HEK293T (cell line): ENCODE measurements around the gene SLC2A4RG.

Experiments
- BHLHE40 ChIP-seq: fragments of 450-650 bp; IDR thresholded peaks from 2 replicates; pipeline ENCODE4 v1.6.1; 2016; ENCODE audit warnings: mild to moderate bottlenecking, moderate library complexity, borderline replicate concordance
- CTBP1 ChIP-seq: fragments of 450-650 bp; IDR thresholded peaks from 2 replicates; pipeline ENCODE4 v1.6.1; 2016; ENCODE audit warnings: borderline replicate concordance
- ELF4 ChIP-seq: fragments of 450-650 bp; IDR thresholded peaks from 2 replicates; pipeline ENCODE4 v1.6.1; 2017; ENCODE audit warnings: antibody characterized with exemption
- FOXA1 ChIP-seq: fragments of 450-650 bp; IDR thresholded peaks from 2 replicates; pipeline ENCODE4 v1.6.1; 2016; ENCODE audit warnings: mild to moderate bottlenecking
- FOXK2 ChIP-seq: fragments of 450-650 bp; IDR thresholded peaks from 2 replicates; pipeline ENCODE4 v1.6.1; 2016; ENCODE audit warnings: mild to moderate bottlenecking
- FOXM1 ChIP-seq: fragments of 450-650 bp; IDR thresholded peaks from 2 replicates; pipeline ENCODE4 v1.6.1; 2017; ENCODE audit warnings: mild to moderate bottlenecking, borderline replicate concordance
- SUZ12 ChIP-seq: fragments of 450-650 bp; IDR thresholded peaks from 2 replicates; pipeline ENCODE4 v1.6.1; 2016; ENCODE audit warnings: mild to moderate bottlenecking
- TARDBP ChIP-seq: fragments of 450-650 bp; IDR thresholded peaks from 2 replicates; pipeline ENCODE4 v1.6.1; 2016
- TF ChIP-seq, protein P1 (sequence below): fragments of 450-650 bp; IDR thresholded peaks from 2 replicates; pipeline ENCODE4 v1.6.1; 2016

DNA sequence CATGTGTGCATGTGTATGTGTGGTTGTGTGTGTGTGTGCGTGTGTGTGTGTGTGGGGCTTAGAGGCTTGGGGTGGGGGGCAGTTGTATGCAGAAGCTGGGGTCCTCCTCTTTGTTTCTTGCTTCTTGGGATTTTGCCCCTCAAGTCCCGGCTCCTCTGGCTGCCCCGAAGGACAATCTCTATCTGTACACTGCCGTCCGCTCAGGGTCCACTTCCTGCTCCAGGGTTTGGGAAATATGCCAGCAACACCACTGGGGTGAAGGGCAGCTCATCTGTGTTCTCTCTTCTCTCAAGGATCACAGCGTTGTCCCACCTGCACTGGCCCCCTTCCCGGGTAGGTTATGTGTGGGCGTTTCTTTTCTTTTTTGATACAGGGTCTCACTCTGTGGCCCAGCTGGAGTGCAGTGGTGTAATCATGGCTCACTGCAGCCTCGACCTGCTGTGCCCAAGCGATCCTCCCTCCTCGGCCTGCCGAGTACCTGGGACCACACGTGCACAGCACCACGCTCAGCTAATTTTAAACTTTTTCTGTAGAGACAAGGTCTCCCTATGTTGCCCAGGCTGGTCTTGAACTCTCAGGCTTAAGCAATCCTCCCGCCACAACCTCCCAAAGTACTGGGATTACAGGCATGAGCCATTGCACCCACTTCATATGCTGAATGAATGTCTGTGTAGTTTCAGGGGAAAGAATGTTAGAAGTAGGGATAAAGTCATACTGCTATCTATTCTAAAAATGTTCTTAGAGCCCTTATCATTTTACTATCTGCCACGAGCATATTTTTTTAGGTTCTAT, 25.7 kb downstream of the SLC2A4RG start:
- no peak for TF ChIP-seq BHLHE40
- no peak for TF ChIP-seq SUZ12
- TF ChIP-seq FOXM1, result no peak
- no peak for TF ChIP-seq CTBP1
- no peak for TF ChIP-seq ELF4
- no peak for TF ChIP-seq FOXK2
- TF ChIP-seq TARDBP, result no peak
- TF ChIP-seq, protein P1, sequence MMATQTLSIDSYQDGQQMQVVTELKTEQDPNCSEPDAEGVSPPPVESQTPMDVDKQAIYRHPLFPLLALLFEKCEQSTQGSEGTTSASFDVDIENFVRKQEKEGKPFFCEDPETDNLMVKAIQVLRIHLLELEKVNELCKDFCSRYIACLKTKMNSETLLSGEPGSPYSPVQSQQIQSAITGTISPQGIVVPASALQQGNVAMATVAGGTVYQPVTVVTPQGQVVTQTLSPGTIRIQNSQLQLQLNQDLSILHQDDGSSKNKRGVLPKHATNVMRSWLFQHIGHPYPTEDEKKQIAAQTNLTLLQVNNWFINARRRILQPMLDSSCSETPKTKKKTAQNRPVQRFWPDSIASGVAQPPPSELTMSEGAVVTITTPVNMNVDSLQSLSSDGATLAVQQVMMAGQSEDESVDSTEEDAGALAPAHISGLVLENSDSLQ, result no peak
- TF ChIP-seq FOXA1, result no peak
